ENCODE measurements around the gene HES1.

GRCh38 chr3:194160158-194160557 lies 24.2 kb downstream of the HES1 start:
- TF ChIP-seq CTCF (conservative IDR thresholded peaks at IDR 0.05 in 1 of 2, IDR thresholded peaks at IDR 0.05 in 1 of 2; ENCODE audit: extremely low read depth in 1 of 2, insufficient read depth in 1 of 2, low read depth in 1 of 2, low read length in 2 of 2) (no peak), EZH2 (IDR thresholded peaks at IDR 0.05; ENCODE audit: borderline replicate concordance, low read length) (no peak)
